Small intestine (tissue), 7 donors: ENCODE measurements around the gene RNF19B. TPM values are rescaled to one million over a fixed set of nuclear protein-coding genes. Genes with fewer than 3 reads are reported as not detected.

ENCODE experiments used
- DNase-seq, 2 donors: peaks; one replicate each; pipeline versions ENCODE4 v3.0.0 to v3.0.0-alpha.2; 2013
- FAIRE-seq: peaks from 2 replicates; lab custom pipeline; 2012; peaks lifted over from hg19 to GRCh38; lab: Jason Lieb, UNC
- H3K27ac ChIP-seq, 3 donors: one replicate each; pipeline ENCODE4 v1.5.1; 2013; ENCODE audit warnings: low read length in 2 of 3, mild to moderate bottlenecking in 2 of 3, control low read depth in 1 of 3, inconsistent platforms in 1 of 3, low read depth in 1 of 3, moderate library complexity in 1 of 3
- H3K27me3 ChIP-seq, 3 donors: one replicate each; pipeline ENCODE4 v1.6.1; 2013; ENCODE audit warnings: low read length in 3 of 3, inconsistent platforms in 1 of 3; ENCODE audit not compliant: control insufficient read depth in 3 of 3, insufficient read depth in 3 of 3
- H3K36me3 ChIP-seq, 3 donors: one replicate each; pipeline ENCODE4 v1.6.1; 2013; ENCODE audit warnings: low read length in 3 of 3, inconsistent platforms in 1 of 3, low read depth in 1 of 3, mild to moderate bottlenecking in 1 of 3, moderate library complexity in 1 of 3; ENCODE audit not compliant: control insufficient read depth in 3 of 3, insufficient read depth in 2 of 3
- H3K4me1 ChIP-seq, 3 donors: one replicate each; pipeline ENCODE4 v1.6.1; 2013; ENCODE audit warnings: low read length in 2 of 3, inconsistent platforms in 1 of 3, low read depth in 1 of 3, mild to moderate bottlenecking in 1 of 3, moderate library complexity in 1 of 3; ENCODE audit not compliant: control insufficient read depth in 3 of 3, insufficient read depth in 2 of 3
- H3K4me3 ChIP-seq, 3 donors: one replicate each; pipeline ENCODE4 v1.5.1; 2013; ENCODE audit warnings: low read length in 3 of 3, control low read depth in 1 of 3, inconsistent platforms in 1 of 3, low read depth in 1 of 3, mild to moderate bottlenecking in 1 of 3, moderate library complexity in 1 of 3
- H3K9me3 ChIP-seq, 2 donors: one replicate each; pipeline ENCODE4 v1.6.1; 2013; ENCODE audit warnings: low read depth in 1 of 2, low read length in 1 of 2; ENCODE audit not compliant: control insufficient read depth in 2 of 2, insufficient read depth in 1 of 2
- WGBS, 3 donors: extraction: QIAGEN DNeasy Blood & Tissue Kit; methylation state at CpG; one replicate each; pipeline ENCODE4 v1.1.7; 2013; 5-methylcytosine and 5-hydroxymethylcytosine counted together
- polyA plus RNA-seq, 4 donors: library from polyadenylated mRNA; stranded (reverse) in 3 of 4; unstranded in 1 of 4; fragments of 200-250 nt in 3 of 4; fragments of 120-200 nt in 1 of 4; gene quantifications; one replicate each; pipeline versions ENCODE4 v1.2.1 to v1.2.3, GENCODE V29; 2013
- donor health status: healthy with polysubstance abuse.
- donor health status: control.
- donor health status: control.
- donor health status: Bipolar disorder and iron deficiency.
- donor health status: healthy.

The RNF19B gene
- polyA plus RNA-seq, 4 donors: 20.8 to 29.2 (median 28.9) TPM

DNA sequence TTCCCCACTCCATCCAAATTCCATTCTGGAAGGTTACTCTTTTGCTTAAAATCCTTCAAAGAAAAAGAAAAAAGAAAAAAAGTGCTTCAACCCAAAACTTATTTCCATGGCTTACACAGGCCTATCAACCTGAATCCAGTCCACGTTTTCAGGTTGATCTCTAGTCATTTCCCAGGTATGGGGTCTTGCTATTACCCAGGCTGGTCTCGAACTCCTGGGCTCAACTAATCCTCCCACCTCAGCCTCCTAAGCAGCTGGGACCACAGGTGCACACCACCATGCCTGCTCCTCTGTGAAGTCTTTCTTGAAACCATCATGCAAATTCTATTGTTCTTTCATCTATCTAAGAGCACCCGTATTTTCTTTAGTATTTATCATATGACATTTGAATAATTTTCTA lies 7.6 kb downstream of the RNF19B start:
- no peak for DNase-seq
- Histone ChIP-seq H3K27me3 (no peaks in the 10 kb centered on the region), H3K4me3 (no peak overlapping the region), H3K27ac (no peak overlapping the region), H3K9me3 (no peaks in the 10 kb centered on the region), H3K36me3 (peaks cover 0 to 11% (median 0%) of the 10 kb centered on the region in 3 donors), H3K4me1 (peaks cover 2 to 6% (median 2%) of the 10 kb centered on the region in 3 donors)
- WGBS, 3 donors: 81 to 86% (median 84%) methylated on average over 3 of the region's 3 CpGs
- FAIRE-seq: no peak

GRCh38 chr1:32954168-32954567 lies 10.4 kb downstream of the RNF19B start:
- FAIRE-seq (no peak), DNase-seq (no peak)
- no peak overlapping the region for H3K27ac ChIP-seq
- no peak overlapping the region for H3K4me3 ChIP-seq
- H3K9me3 ChIP-seq: no peaks in the 10 kb centered on the region
- H3K27me3 ChIP-seq: no peaks in the 10 kb centered on the region
- H3K4me1 ChIP-seq: peaks cover 3 to 7% (median 5%) of the 10 kb centered on the region in 3 donors
- 89 to 94% (median 91%) methylated on average over 6 of the region's 6 CpGs for WGBS, 3 donors
- peaks cover 0 to 15% (median 0%) of the 10 kb centered on the region in 3 donors for H3K36me3 ChIP-seq

- H3K27ac ChIP-seq: no peak overlapping the region
- no peak for FAIRE-seq
- 26 to 47% (median 28%) methylated on average over 1 of the region's 1 CpG for WGBS, 3 donors
Observed at GRCh38 chr1:32953495-32953894, 11.1 kb downstream of the RNF19B start.

DNA sequence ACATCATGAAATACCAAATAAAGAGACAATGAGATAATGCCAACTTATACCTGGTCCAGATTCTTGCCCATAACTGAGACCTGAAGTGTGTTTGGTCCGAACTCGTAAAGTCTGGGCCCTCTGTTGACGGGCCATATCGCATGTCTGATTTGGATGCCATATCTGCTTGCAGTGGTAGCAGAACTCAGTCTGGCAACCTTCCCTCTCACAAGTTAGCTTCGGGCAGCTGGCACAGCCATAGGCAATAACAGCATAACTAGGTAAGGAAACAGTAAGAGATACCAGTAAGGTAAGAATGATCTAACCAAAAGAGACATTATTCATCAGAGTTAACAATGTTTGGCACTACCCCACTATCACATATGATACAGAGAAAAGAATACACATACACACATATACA lies 15.1 kb downstream of the RNF19B start:
- DNase-seq (peak in 1 of 2 donors; percentile 39), FAIRE-seq (no peak)
- H3K4me1 ChIP-seq: peaks cover 3 to 35% (median 10%) of the 10 kb centered on the region in 3 donors
- peak overlapping the region; percentile 70 to 86 (median 84) for H3K27ac ChIP-seq
- no peak overlapping the region for H3K4me3 ChIP-seq
- peaks cover 5 to 25% (median 22%) of the 10 kb centered on the region in 3 donors for H3K36me3 ChIP-seq
- H3K27me3 ChIP-seq: no peaks in the 10 kb centered on the region
- H3K9me3 ChIP-seq: no peaks in the 10 kb centered on the region
- WGBS, 3 donors: 13 to 64% (median 35%) methylated on average over 5 of the region's 5 CpGs

More at GRCh38 chr1:32953495-32953894, 11.1 kb downstream of the RNF19B start:
- H3K4me3 ChIP-seq: no peak overlapping the region
- H3K9me3 ChIP-seq: no peaks in the 10 kb centered on the region
- DNase-seq: no peak
- H3K36me3 ChIP-seq: peaks cover 0 to 15% (median 0%) of the 10 kb centered on the region in 3 donors
- H3K4me1 ChIP-seq: peaks cover 2 to 10% (median 3%) of the 10 kb centered on the region in 3 donors
- no peaks in the 10 kb centered on the region for H3K27me3 ChIP-seq

GRCh38 chr1:32948905-32949304 lies 15.7 kb downstream of the RNF19B start:
- WGBS, 3 donors: 11 to 46% (median 40%) methylated on average over 1 of the region's 1 CpG
- Histone ChIP-seq H3K4me3 (no peak overlapping the region), H3K9me3 (no peaks in the 10 kb centered on the region), H3K36me3 (peaks cover 10 to 27% (median 27%) of the 10 kb centered on the region in 3 donors), H3K4me1 (peaks cover 3 to 35% (median 10%) of the 10 kb centered on the region in 3 donors), H3K27ac (peak overlapping the region in 1 of 3 donors; percentile 86), H3K27me3 (no peaks in the 10 kb centered on the region)
- FAIRE-seq (no peak), DNase-seq (peak; percentile 76 to 87)

- H3K27me3 ChIP-seq: no peaks in the 10 kb centered on the region
- H3K36me3 ChIP-seq: peaks cover 10 to 33% (median 30%) of the 10 kb centered on the region in 3 donors
- WGBS, 3 donors: 84 to 97% (median 92%) methylated on average over 1 of the region's 1 CpG
- peaks cover 3 to 35% (median 10%) of the 10 kb centered on the region in 3 donors for H3K4me1 ChIP-seq
- H3K4me3 ChIP-seq: no peak overlapping the region
- H3K9me3 ChIP-seq: no peaks in the 10 kb centered on the region
- no peak for DNase-seq
- H3K27ac ChIP-seq: peak overlapping the region; percentile 9 to 86 (median 71)
- no peak for FAIRE-seq
Observed at GRCh38 chr1:32948390-32948722, 16.3 kb downstream of the RNF19B start.

GRCh38 chr1:32947669-32948389 lies 16.8 kb downstream of the RNF19B start:
- WGBS, 3 donors: 47 to 73% (median 56%) methylated on average over 6 of the region's 6 CpGs
- no peaks in the 10 kb centered on the region for H3K27me3 ChIP-seq
- no peaks in the 10 kb centered on the region for H3K9me3 ChIP-seq
- no peak overlapping the region for H3K4me3 ChIP-seq
- H3K4me1 ChIP-seq: peaks cover 3 to 35% (median 10%) of the 10 kb centered on the region in 3 donors
- peak overlapping the region; percentile 60 to 86 (median 71) for H3K27ac ChIP-seq
- FAIRE-seq (no peak), DNase-seq (peak; percentile 38 to 45)
- H3K36me3 ChIP-seq: peaks cover 10 to 37% (median 35%) of the 10 kb centered on the region in 3 donors

DNA sequence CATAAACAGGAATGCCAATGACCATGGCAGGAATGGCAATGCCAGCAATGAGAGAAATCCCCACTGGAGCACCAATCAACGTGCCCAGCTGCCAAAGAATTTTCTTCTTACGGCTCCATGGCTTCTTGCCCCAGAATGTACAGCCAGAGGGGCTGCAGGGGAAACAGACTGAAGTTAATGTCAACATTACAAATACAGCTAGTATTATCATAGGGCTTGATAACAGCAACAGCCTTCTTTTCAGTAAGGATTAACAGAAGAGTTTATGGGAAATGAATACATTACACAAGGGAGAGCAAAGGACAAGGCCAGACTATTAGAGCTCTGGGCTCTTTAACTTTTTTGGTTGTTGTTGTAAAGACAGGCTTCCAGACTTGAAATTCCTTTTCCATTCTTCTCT lies 18.2 kb downstream of the RNF19B start:
- peaks cover 3 to 36% (median 10%) of the 10 kb centered on the region in 3 donors for H3K4me1 ChIP-seq
- DNase-seq: peak in 1 of 2 donors; percentile 68
- no peaks in the 10 kb centered on the region for H3K27me3 ChIP-seq
- H3K4me3 ChIP-seq: no peak overlapping the region
- peaks cover 17 to 45% (median 40%) of the 10 kb centered on the region in 3 donors for H3K36me3 ChIP-seq
- H3K27ac ChIP-seq: peak overlapping the region in 1 of 3 donors; percentile 86
- 66 to 91% (median 80%) methylated on average over 2 of the region's 2 CpGs for WGBS, 3 donors
- H3K9me3 ChIP-seq: no peaks in the 10 kb centered on the region
- FAIRE-seq: no peak
